GM18498 (cell line): Measurements from ENCODE around the gene FOXP2.
"Not testable (repeated sequence)": the region's sequence is repeated elsewhere in the genome, so short reads cannot be mapped to it uniquely, and the experiment has no call there.

ENCODE experiments used
- ATAC-seq: cut with Tn5 transposase; IDR thresholded peaks from one replicate; pipeline ENCODE4 v1.9.1; 2021; ENCODE audit warnings: mild to moderate bottlenecking, moderate library complexity; ENCODE audit not compliant: unreplicated experiment

The FOXP2 gene

GRCh38 chr7:114574384-114574783, 159.8 kb downstream of the FOXP2 start:
- ATAC-seq: no peak

GRCh38 chr7:114575098-114575497, 160.5 kb downstream of the FOXP2 start:
- no peak for ATAC-seq

GRCh38 chr7:114580963-114581362, 166.3 kb downstream of the FOXP2 start:
- ATAC-seq: not testable (repeated sequence)

GRCh38 chr7:114588506-114588905, 173.9 kb downstream of the FOXP2 start:
- ATAC-seq: no peak

GRCh38 chr7:114589436-114589835, 174.8 kb downstream of the FOXP2 start:
- no peak for ATAC-seq

- no peak for ATAC-seq
Measured at GRCh38 chr7:114590298-114590697, 175.7 kb downstream of the FOXP2 start.

GRCh38 chr7:114598946-114599345, 184.3 kb downstream of the FOXP2 start:
- no peak for ATAC-seq

GRCh38 chr7:114606100-114606499, 191.5 kb downstream of the FOXP2 start:
- no peak for ATAC-seq

- ATAC-seq: not testable (repeated sequence)
Measured at GRCh38 chr7:114608822-114609221, 194.2 kb downstream of the FOXP2 start.

- ATAC-seq: no peak
Measured at GRCh38 chr7:114620208-114620607, 205.6 kb downstream of the FOXP2 start.

GRCh38 chr7:114622221-114622620, 207.6 kb downstream of the FOXP2 start:
- no peak for ATAC-seq

GRCh38 chr7:114623146-114623545, 208.5 kb downstream of the FOXP2 start:
- ATAC-seq: no peak

GRCh38 chr7:114627231-114627630, 212.6 kb downstream of the FOXP2 start:
- ATAC-seq: no peak

GRCh38 chr7:114628362-114628761, 213.7 kb downstream of the FOXP2 start:
- peak; percentile 40 for ATAC-seq

- no peak for ATAC-seq
Measured at GRCh38 chr7:114629762-114630161, 215.1 kb downstream of the FOXP2 start.

GRCh38 chr7:114630201-114630990, 215.8 kb downstream of the FOXP2 start:
- no peak for ATAC-seq

- no peak for ATAC-seq
Measured at GRCh38 chr7:114631249-114631822, 216.7 kb downstream of the FOXP2 start.

- ATAC-seq: no peak
Measured at GRCh38 chr7:114639451-114639850, 224.8 kb downstream of the FOXP2 start.

- no peak for ATAC-seq
Measured at GRCh38 chr7:114644455-114644854, 229.8 kb downstream of the FOXP2 start.

GRCh38 chr7:114645451-114645850, 230.8 kb downstream of the FOXP2 start:
- no peak for ATAC-seq

- no peak for ATAC-seq
Measured at GRCh38 chr7:114647518-114647917, 232.9 kb downstream of the FOXP2 start.

GRCh38 chr7:114648117-114648516, 233.5 kb downstream of the FOXP2 start:
- ATAC-seq: no peak

- ATAC-seq: no peak
Measured at GRCh38 chr7:114648680-114649079, 234.1 kb downstream of the FOXP2 start.
